OCI-LY3 (cell line): Measurements from ENCODE around the gene GAA.

ENCODE experiments used
- CTCF ChIP-seq: fragments of 200-600, 300-600 bp; sonication (generic); IDR thresholded peaks from 2 replicates; pipeline ENCODE4 v1.5.1; 2014; ENCODE audit warnings: antibody characterized with exemption, low read length, low read depth
- EZH2phosphoT487 ChIP-seq: fragments of 200-600 bp; shearing (Covaris generic); IDR thresholded peaks from 2 replicates; pipeline ENCODE4 v1.6.1; 2018; ENCODE audit warnings: antibody characterized with exemption, mixed run types, low read depth

- TF ChIP-seq CTCF, result no peak
- no peak for TF ChIP-seq EZH2phosphoT487
Measured at GRCh38 chr17:80095038-80095843, 6.1 kb upstream of the GAA start.
